Measurements from ENCODE around the gene PLEKHG4. TPM values are rescaled to one million over a fixed set of nuclear protein-coding genes. Genes with fewer than 3 reads are reported as not detected.

The PLEKHG4 gene, protein sequence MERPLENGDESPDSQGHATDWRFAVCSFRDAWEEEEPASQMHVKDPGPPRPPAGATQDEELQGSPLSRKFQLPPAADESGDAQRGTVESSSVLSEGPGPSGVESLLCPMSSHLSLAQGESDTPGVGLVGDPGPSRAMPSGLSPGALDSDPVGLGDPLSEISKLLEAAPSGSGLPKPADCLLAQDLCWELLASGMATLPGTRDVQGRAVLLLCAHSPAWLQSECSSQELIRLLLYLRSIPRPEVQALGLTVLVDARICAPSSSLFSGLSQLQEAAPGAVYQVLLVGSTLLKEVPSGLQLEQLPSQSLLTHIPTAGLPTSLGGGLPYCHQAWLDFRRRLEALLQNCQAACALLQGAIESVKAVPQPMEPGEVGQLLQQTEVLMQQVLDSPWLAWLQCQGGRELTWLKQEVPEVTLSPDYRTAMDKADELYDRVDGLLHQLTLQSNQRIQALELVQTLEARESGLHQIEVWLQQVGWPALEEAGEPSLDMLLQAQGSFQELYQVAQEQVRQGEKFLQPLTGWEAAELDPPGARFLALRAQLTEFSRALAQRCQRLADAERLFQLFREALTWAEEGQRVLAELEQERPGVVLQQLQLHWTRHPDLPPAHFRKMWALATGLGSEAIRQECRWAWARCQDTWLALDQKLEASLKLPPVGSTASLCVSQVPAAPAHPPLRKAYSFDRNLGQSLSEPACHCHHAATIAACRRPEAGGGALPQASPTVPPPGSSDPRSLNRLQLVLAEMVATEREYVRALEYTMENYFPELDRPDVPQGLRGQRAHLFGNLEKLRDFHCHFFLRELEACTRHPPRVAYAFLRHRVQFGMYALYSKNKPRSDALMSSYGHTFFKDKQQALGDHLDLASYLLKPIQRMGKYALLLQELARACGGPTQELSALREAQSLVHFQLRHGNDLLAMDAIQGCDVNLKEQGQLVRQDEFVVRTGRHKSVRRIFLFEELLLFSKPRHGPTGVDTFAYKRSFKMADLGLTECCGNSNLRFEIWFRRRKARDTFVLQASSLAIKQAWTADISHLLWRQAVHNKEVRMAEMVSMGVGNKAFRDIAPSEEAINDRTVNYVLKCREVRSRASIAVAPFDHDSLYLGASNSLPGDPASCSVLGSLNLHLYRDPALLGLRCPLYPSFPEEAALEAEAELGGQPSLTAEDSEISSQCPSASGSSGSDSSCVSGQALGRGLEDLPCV
- polyA plus RNA-seq (2012; ENCODE audit: insufficient read depth, insufficient read length) = 74.1 TPM

DNA sequence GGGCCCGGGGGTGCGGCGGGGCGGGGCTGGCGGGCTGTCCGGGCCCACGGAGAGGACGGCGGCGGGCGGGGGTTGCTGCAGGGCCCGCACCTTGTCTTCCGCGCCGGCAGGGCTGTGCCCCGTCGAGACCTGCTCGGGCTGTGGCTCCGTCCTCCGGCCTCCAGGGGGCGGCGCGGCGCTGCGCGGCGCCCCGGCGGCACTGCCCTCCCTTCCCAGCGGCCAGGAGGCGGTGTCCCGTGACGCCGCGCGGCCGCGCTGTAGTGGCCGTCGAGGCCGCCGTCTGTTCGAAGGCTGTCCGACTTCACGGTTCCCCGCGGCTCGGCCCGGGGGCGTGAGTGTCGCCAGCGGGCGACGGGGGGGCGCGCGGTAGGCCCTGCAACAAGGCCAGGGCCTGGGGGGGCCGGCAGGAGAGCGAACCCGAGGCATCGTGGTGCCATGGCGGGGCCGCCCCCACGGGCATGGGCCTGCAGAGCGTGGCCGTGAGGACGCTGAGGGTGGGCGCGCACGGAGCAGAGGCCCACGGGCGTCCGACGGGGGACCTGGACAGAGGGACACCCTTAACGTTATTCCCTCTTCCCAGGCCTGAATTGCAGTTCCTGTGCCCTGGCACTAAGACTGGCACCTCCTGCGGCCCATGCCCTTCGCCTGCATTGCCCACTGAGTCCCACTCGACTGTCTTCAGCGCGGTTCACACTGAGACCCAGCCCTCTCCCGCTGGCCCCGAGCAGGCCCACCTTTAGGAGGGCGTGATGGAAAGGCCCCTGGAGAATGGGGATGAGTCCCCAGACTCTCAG lies at the start of gene PLEKHG4:
Gene PLEKHG4 (plus strand): TSS at position 237 of the 794 bp plus-strand sequence. CDS start 513 bp downstream, at position 750.
- peak within 1 kb of the TSS; percentile 73 for H3K4me3 ChIP-seq (ENCODE audit: low read length)
- peak; percentile 69 for DNase-seq (ENCODE audit: low read depth, low spot score)

DNA sequence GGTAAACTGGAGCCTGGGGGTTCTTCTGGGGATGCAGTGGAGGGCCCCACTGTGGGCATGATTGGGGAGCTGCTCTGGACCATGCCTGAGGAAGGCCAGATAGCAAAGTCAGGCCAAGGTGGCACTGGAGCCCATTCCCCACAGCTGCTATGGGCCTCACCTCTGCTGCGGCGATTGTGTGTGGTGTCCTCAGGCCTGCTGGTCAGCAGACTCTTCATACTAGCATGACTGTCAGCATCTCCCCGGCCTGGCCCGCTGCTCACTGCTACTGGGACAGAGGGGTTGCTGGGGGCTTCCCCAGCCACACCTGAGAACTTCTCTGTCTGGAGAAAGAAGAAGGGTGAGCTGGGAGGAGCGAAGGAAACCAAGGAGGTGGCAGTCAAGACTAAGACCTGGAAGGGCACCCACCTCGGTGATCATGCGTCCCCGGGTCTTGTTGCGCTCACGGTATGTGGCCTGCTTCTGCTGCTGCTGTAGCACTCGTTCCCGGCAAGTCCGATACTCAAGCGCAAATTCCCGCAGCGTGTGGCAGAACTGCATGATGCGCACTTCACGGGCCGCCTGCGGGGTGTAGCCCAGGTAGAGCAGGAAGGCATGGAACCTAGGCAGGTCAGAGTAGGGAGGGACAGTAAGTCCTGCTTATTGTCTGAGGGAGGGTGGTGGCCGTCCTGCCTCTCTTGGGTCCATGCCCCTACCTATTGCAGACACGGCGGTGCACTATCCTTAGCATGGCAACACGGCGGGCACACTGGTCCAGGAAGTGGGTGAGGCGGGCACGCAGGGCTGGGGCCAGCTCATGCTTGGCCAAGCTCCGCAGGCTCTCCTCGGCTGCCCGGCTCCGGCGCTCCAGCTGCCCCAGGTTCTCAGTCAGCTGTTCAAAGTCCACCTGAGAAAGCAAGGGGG lies 49.2 kb upstream of the PLEKHG4 start:
- DNase-seq (ENCODE audit: low read depth, low spot score) = no peak
- H3K4me3 ChIP-seq (ENCODE audit: low read length) = no peak overlapping the region

- no peak for DNase-seq (ENCODE audit: low read depth, low spot score)
- no peak overlapping the region for H3K4me3 ChIP-seq (ENCODE audit: low read length)
Observed at GRCh38 chr16:67230809-67231660, 48.3 kb upstream of the PLEKHG4 start.

DNA sequence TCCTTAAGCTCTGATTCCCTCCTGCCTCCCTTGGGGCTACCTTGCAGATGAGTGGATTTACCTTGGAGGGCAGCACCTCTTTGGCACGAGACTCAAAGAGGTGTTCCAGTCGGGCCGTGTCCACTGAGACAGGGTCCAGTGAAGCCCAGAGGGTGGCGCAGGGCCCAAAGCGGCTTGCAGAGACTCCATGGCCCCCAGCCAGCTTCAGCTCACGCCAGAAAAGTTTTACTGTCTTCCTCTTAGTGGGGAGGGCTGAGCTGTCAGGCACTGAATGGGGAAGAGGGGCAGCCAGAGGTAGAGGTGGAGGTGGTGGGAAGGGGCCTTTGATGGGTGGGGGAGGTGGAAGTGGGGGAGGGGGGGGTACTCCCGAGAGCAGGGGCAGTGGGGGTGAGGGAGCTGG lies 45.7 kb upstream of the PLEKHG4 start:
- no peak for DNase-seq (ENCODE audit: low read depth, low spot score)
- H3K4me3 ChIP-seq (ENCODE audit: low read length) = no peak overlapping the region

DNA sequence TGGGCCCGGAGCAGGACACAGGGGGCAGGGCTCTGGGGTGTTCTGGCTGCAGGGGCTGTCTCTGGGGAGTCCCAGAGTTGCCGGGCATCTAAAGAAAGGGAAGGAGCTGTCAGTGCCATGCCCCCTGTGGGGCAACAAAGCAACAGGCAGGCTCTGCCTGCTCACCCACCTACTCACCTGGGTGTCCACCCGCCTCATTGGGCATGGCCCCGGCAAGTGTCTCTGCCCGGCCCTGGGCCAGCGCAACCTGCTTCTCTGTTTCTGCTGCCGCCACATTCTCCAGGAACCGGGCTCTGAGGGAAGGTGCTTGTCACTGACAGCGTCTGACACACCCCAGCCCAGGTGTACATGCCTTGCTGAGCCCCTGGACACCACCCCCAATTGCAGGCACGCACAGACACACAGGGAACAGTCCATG lies 45.1 kb upstream of the PLEKHG4 start:
- H3K4me3 ChIP-seq (ENCODE audit: low read length) = no peak overlapping the region
- no peak for DNase-seq (ENCODE audit: low read depth, low spot score)

- peak; percentile 94 for DNase-seq (ENCODE audit: low read depth, low spot score)
- peak overlapping the region; percentile 65 for H3K4me3 ChIP-seq (ENCODE audit: low read length)
Observed at GRCh38 chr16:67235816-67236562, 43.3 kb upstream of the PLEKHG4 start.

DNA sequence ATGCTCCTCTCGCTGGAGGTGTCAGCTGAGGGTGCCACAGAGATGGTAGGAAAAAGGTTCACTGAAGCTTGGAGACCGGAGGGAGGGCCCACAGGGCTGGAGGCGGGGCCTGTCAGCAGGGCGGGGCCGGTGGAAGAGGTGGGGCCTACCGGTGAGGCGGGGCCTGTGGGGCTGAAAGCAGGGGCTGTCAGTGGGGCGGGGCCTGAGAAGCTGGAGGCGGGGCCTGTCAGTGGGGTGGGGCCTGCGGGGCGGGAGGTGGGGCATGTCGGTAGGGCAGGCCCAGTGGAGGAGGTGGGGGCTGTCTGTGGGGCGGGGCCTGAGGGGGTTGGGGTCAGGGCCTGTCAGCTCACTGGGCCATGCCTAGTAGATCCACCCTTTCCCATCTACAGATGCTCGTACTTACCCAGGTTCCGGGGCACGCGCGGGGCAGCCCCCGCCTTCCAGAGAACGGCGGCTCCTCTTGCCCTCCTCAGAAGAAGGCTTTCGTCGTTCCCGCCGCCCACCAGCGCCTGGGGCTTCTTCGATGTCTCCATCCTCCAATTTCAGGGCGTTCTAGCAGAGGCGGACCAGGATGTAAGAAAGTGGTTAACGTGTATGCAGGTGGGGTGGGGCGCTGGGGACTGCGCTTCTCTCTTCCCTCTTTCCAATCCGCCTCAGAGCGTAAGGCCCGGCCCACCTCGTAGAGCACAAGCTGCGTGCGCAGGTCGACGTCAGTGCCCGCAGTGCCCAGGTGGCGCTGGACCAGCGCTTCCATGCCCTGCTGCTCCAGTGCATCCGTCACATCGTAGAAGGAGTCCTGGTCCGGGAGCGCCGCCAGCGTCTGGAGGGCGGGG lies 42.6 kb upstream of the PLEKHG4 start:
- DNase-seq (ENCODE audit: low read depth, low spot score) = peak; percentile 81
- H3K4me3 ChIP-seq (ENCODE audit: low read length) = peak overlapping the region; percentile 65

DNA sequence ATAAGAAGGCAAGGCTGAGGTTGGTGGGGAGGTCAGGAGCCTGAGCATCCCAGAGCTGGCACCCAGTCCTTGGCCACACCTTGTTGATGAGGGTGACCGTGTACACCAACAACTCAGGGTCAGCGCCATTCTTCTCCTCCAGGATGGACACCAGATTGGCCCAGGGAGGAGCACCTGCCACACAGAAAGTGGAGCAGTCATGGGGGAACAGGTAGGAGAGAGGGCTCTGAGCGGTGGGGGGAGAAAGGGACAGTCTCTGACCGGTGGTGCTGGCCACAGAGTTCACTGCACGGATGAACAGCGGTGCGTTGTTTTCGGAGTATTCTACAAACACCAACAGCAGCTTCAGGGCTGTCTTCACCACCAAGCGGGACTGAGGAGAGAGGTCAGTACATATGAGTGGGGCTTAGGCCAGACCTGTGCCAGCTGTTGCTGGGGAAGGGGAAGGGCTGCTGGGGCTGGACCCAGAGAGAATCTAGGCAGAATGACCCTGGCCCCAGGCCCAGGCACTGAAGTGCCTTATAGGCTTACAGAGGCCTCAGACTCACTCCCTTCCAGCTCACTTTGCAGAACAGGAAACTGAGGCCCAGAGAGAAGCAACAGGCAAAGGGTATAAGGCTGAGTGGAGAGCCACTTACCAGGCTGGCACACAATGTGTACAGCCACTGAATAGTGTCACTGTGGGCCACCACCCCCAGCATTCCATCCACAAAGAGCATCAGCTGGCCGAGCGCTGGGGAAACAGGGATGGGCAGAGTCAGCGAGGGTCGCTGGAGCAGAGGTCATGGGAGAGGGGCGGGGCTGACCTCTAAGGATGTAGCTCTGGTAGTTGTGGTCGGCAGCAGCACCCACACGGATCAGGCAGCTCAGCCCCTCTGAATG lies 41.7 kb upstream of the PLEKHG4 start:
- DNase-seq (ENCODE audit: low read depth, low spot score) = no peak

DNA sequence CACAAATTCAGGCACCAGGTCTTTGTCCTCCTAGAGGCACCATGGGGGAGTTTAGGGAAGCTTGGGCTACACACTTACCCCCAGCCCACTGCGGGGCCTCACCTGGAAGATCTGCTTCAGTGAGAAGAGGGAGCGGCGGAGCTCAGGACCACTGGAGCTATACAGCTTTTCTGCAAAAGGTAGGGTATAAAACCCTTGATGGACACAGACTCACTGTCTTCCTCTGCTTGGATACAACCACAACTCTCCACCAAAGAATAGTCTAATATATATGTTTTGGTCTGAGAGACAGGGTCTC lies 41.1 kb upstream of the PLEKHG4 start:
- no peak overlapping the region for H3K4me3 ChIP-seq (ENCODE audit: low read length)
- no peak for DNase-seq (ENCODE audit: low read depth, low spot score)

More for the DNA sequence above, 41.7 kb upstream of the PLEKHG4 start:
- H3K4me3 ChIP-seq (ENCODE audit: low read length) = no peak overlapping the region

DNA sequence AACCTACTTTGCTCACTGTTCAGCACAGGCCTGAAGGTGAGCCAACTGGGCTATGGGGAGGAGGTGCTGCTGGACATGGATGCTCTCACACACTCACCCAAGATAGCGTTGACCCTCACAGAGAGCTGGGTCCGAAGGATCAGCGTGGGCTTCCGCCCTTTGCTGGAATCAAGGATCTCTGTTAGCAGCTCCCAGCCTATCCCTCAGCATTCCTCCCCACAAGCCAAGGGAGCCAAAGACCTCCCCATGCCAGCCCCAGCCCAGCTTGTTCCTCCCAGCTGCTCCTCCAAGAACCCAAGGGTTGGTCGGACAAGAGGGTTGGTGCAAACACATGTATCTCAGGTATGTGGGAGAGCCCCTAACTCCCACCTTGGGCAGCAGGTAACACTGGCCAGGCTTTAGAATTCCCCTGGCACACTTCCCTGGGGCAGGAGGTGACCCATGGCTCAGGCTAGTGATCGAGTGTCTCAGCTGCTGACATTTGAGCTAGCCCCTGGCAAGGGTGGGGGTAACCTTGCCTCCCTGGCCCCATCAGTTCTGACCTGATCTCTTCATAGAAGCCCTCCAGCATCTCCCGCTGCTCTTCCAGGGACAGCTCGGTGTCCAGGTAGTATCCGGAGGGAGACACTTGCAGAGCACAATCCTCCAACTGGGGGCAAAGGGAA lies 40.4 kb upstream of the PLEKHG4 start:
- DNase-seq (ENCODE audit: low read depth, low spot score) = no peak
- no peak overlapping the region for H3K4me3 ChIP-seq (ENCODE audit: low read length)

GRCh38 chr16:67240506-67240905 lies 38.8 kb upstream of the PLEKHG4 start:
- no peak overlapping the region for H3K4me3 ChIP-seq (ENCODE audit: low read length)
- no peak for DNase-seq (ENCODE audit: low read depth, low spot score)

GRCh38 chr16:67241008-67241900 lies 38.1 kb upstream of the PLEKHG4 start:
- H3K4me3 ChIP-seq (ENCODE audit: low read length) = no peak overlapping the region
- DNase-seq (ENCODE audit: low read depth, low spot score) = no peak

- H3K4me3 ChIP-seq (ENCODE audit: low read length) = no peak overlapping the region
- DNase-seq (ENCODE audit: low read depth, low spot score) = no peak
Observed at GRCh38 chr16:67242138-67242730, 37.1 kb upstream of the PLEKHG4 start.
